ENCODE data around the gene EXOC2. TPM values are rescaled to one million over a fixed set of nuclear protein-coding genes. Genes with fewer than 3 reads are reported as not detected.

Gene EXOC2
- total RNA-seq, 2 experiments from 2014 or later = 22.5 to 24.8 TPM

- H3K27ac ChIP-seq (ENCODE audit: low read depth, low read length, poor library complexity, severe bottlenecking) = no peak overlapping the region
- H3K36me3 ChIP-seq (ENCODE audit: insufficient read depth, low read length) = no peaks in the 10 kb centered on the region
- H3K9me3 ChIP-seq (ENCODE audit: low read length) = no peaks in the 10 kb centered on the region
- no peak overlapping the region for H2AFZ ChIP-seq (ENCODE audit: low read length)
- H3K4me2 ChIP-seq (ENCODE audit: low read length) = no peak overlapping the region
- no peak for DNase-seq (ENCODE audit: low spot score)
- intact Hi-C loops (cut with micrococcal nuclease; ENCODE audit: unreplicated experiment) = no loop called here
- peaks cover 2% of the 10 kb centered on the region for H3K4me1 ChIP-seq (ENCODE audit: insufficient read depth, low read length, poor library complexity, severe bottlenecking)
- H3K9me2 ChIP-seq (ENCODE audit: insufficient read depth, low read length) = no peaks in the 10 kb centered on the region
- ChIA-PET POLR2A (interaction anchor here (0.9 kb wide), 1 partner anchor 8 kb away, joined by 4 read pairs; no protein-coding TSS in a partner anchor), CTCF (ENCODE audit: unreplicated experiment) (no interaction called here)
- H3K79me2 ChIP-seq (ENCODE audit: insufficient read depth, low read depth, low read length) = no peaks in the 10 kb centered on the region
- no TSS peak for BruUV-seq (replicated peaks)
- no peak overlapping the region for H3K4me3 ChIP-seq (ENCODE audit: low read depth, low read length, poor library complexity, severe bottlenecking)
- H4K20me1 ChIP-seq (ENCODE audit: insufficient read depth, low read length) = no peaks in the 10 kb centered on the region
- TF ChIP-seq CTCF (conservative IDR thresholded peaks at IDR 0.05; ENCODE audit: low read length) = no peak
- TF ChIP-seq EZH2phosphoT487 (IDR thresholded peaks at IDR 0.05; ENCODE audit: borderline replicate concordance, low read depth, low read length) = no peak
Observed at GRCh38 chr6:484746-485145, 208.2 kb downstream of the EXOC2 start.

- no peaks in the 10 kb centered on the region for H3K4me1 ChIP-seq (ENCODE audit: insufficient read depth, low read length, poor library complexity, severe bottlenecking)
- no peak overlapping the region for H2AFZ ChIP-seq (ENCODE audit: low read length)
- no peak overlapping the region for H3K4me2 ChIP-seq (ENCODE audit: low read length)
- H4K20me1 ChIP-seq (ENCODE audit: insufficient read depth, low read length) = no peaks in the 10 kb centered on the region
- CTCF ChIA-PET (ENCODE audit: unreplicated experiment) = no interaction called here
- no peak for DNase-seq (ENCODE audit: low spot score)
- BruUV-seq (replicated peaks) = no TSS peak
- no peaks in the 10 kb centered on the region for H3K9me2 ChIP-seq (ENCODE audit: insufficient read depth, low read length)
- POLR2A ChIA-PET = interaction anchor here (0.7 to 1.0 kb wide), 2 partner anchors 16 to 304 kb away, joined by 3 to 5 read pairs; no protein-coding TSS in a partner anchor
- intact Hi-C loops (cut with micrococcal nuclease; ENCODE audit: unreplicated experiment) = no loop called here
- H3K4me3 ChIP-seq (ENCODE audit: low read depth, low read length, poor library complexity, severe bottlenecking) = no peak overlapping the region
- no peak overlapping the region for H3K27ac ChIP-seq (ENCODE audit: low read depth, low read length, poor library complexity, severe bottlenecking)
- H3K9me3 ChIP-seq (ENCODE audit: low read length) = no peaks in the 10 kb centered on the region
- H3K36me3 ChIP-seq (ENCODE audit: insufficient read depth, low read length) = no peaks in the 10 kb centered on the region
- TF ChIP-seq EZH2phosphoT487 (IDR thresholded peaks at IDR 0.05; ENCODE audit: borderline replicate concordance, low read depth, low read length) (no peak), CTCF (conservative IDR thresholded peaks at IDR 0.05; ENCODE audit: low read length) (no peak)
- H3K79me2 ChIP-seq (ENCODE audit: insufficient read depth, low read depth, low read length) = no peaks in the 10 kb centered on the region
Observed at GRCh38 chr6:484086-484745, 208.7 kb downstream of the EXOC2 start.

- Histone ChIP-seq H3K4me2 (ENCODE audit: low read length) (peak overlapping the region; percentile 69), H2AFZ (ENCODE audit: low read length) (peak overlapping the region; percentile 73; the same call in 1 of the 2 replicates), H3K27ac (ENCODE audit: low read depth, low read length, poor library complexity, severe bottlenecking) (no peak overlapping the region), H3K79me2 (ENCODE audit: insufficient read depth, low read depth, low read length) (no peaks in the 10 kb centered on the region), H3K36me3 (ENCODE audit: insufficient read depth, low read length) (no peaks in the 10 kb centered on the region), H4K20me1 (ENCODE audit: insufficient read depth, low read length) (no peaks in the 10 kb centered on the region), H3K9me3 (ENCODE audit: low read length) (no peaks in the 10 kb centered on the region), H3K9me2 (ENCODE audit: insufficient read depth, low read length) (no peaks in the 10 kb centered on the region), H3K4me3 (ENCODE audit: low read depth, low read length, poor library complexity, severe bottlenecking) (peak overlapping the region; percentile 33), H3K4me1 (ENCODE audit: insufficient read depth, low read length, poor library complexity, severe bottlenecking) (peaks cover 33% of the 10 kb centered on the region)
- no peak for DNase-seq (ENCODE audit: low spot score)
- POLR2A ChIA-PET = interaction anchor here (0.5 to 1.5 kb wide), 5 partner anchors 11 to 993 kb away, joined by 3 to 6 read pairs (median 4); partner anchors contain the start of gene IRF4
- TF ChIP-seq CTCF (conservative IDR thresholded peaks at IDR 0.05; ENCODE audit: low read length) (no peak), EZH2phosphoT487 (IDR thresholded peaks at IDR 0.05; ENCODE audit: borderline replicate concordance, low read depth, low read length) (no peak)
- CTCF ChIA-PET (ENCODE audit: unreplicated experiment) = interaction anchor here (0.6 kb wide), 1 partner anchor 261 kb away, joined by 4 read pairs; no protein-coding TSS in a partner anchor
- BruUV-seq (replicated peaks) = no TSS peak
- intact Hi-C loops (cut with micrococcal nuclease; ENCODE audit: unreplicated experiment) = no loop called here
Observed at GRCh38 chr6:475314-475713, 217.6 kb downstream of the EXOC2 start.

Measured in OCI-LY7 (cell line).